Esophagus squamous epithelium (tissue), 4 donors: ENCODE data around the gene ECE1.
"Not testable (repeated sequence)": the region's sequence is repeated elsewhere in the genome, so short reads cannot be mapped to it uniquely, and the experiment has no call there.

Experiments
- POLR2A ChIP-seq, 4 donors: fragments of 450-650 bp; IDR thresholded peaks; one replicate each; pipeline ENCODE4 v1.6.1; 2017; ENCODE audit warnings: antibody characterized with exemption in 4 of 4, mild to moderate bottlenecking in 4 of 4, moderate library complexity in 3 of 4
- TF ChIP-seq, protein P1 (sequence below), 6 experiments: fragments of 450-650 bp in 4 of 6; fragments of 200-600 bp in 2 of 6; sonication (generic) in 2 of 6; IDR thresholded peaks; one replicate each; pipeline ENCODE4 v1.5.1; 2016 to 2019; ENCODE audit warnings: antibody characterized with exemption in 6 of 6, mild to moderate bottlenecking in 4 of 6, moderate library complexity in 4 of 6

DNA sequence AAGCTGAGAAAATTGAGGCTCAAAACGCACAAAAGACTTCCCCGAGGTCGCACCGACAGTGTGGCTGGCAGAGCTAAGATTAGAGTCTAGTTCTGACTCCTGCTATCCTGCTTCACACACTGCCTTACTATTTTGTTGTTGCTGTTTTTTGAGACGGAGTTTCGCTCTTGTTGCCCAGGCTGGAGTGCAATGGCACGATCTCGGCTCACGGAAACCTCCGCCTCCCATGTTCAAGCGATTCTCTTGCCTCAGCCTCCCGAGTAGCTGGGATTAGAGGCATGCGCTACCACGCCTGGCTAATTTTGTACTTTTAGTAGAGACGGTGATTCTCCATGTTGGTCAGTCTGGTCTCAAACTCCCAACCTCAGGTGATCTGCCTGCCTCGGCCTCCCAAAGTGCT lies 112.0 kb downstream of the ECE1 start:
- TF ChIP-seq POLR2A (IDR thresholded peaks at IDR 0.05), result not testable (repeated sequence)
- TF ChIP-seq, protein P1, sequence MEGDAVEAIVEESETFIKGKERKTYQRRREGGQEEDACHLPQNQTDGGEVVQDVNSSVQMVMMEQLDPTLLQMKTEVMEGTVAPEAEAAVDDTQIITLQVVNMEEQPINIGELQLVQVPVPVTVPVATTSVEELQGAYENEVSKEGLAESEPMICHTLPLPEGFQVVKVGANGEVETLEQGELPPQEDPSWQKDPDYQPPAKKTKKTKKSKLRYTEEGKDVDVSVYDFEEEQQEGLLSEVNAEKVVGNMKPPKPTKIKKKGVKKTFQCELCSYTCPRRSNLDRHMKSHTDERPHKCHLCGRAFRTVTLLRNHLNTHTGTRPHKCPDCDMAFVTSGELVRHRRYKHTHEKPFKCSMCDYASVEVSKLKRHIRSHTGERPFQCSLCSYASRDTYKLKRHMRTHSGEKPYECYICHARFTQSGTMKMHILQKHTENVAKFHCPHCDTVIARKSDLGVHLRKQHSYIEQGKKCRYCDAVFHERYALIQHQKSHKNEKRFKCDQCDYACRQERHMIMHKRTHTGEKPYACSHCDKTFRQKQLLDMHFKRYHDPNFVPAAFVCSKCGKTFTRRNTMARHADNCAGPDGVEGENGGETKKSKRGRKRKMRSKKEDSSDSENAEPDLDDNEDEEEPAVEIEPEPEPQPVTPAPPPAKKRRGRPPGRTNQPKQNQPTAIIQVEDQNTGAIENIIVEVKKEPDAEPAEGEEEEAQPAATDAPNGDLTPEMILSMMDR (IDR thresholded peaks at IDR 0.05), result not testable (repeated sequence)
